ENCODE results near the gene RTN4RL2. TPM values are rescaled to one million over a fixed set of nuclear protein-coding genes. Genes with fewer than 3 reads are reported as not detected.
A peak's percentile ranks its signal among the peaks of the same experiment; 100 is the strongest.

Gene RTN4RL2
- total RNA-seq, 2 experiments from 2014 or later = 0.35 to 0.50 TPM

- H3K4me1 Mint-ChIP-seq = peaks cover 32% of the 10 kb centered on the region
- H3K36me3 Mint-ChIP-seq (ENCODE audit: low read depth) = no peaks in the 10 kb centered on the region
- POLR2A ChIA-PET = interaction anchor here (0.9 to 1.5 kb wide), 3 partner anchors 15 to 72 kb away, joined by 3 to 5 read pairs (median 4); no protein-coding TSS in a partner anchor
- peak overlapping the region; percentile 72 for H3K4me3 Mint-ChIP-seq
- no peaks in the 10 kb centered on the region for H3K9me3 Mint-ChIP-seq
- CTCF ChIA-PET = interaction anchor here (0.7 to 7.7 kb wide), 34 partner anchors 12 to 669 kb away, joined by 3 to 102 read pairs (median 5); partner anchors contain the start of genes SLC43A1, SLC43A3 and TIMM10
- H3K27me3 Mint-ChIP-seq = peaks cover 51% of the 10 kb centered on the region
- no peak for DNase-seq
- H3K27ac Mint-ChIP-seq = no peak overlapping the region
Observed at GRCh38 chr11:57459164-57460021, 935 bp upstream of the RTN4RL2 start.

- no peaks in the 10 kb centered on the region for H3K36me3 Mint-ChIP-seq (ENCODE audit: low read depth)
- CTCF ChIA-PET = interaction anchor here (0.7 to 7.7 kb wide), 9 partner anchors 17 to 183 kb away, joined by 3 to 102 read pairs (median 4); partner anchors contain the start of gene TIMM10
- no peak for DNase-seq
- H3K27me3 Mint-ChIP-seq = peaks cover 50% of the 10 kb centered on the region
- H3K9me3 Mint-ChIP-seq = no peaks in the 10 kb centered on the region
- POLR2A ChIA-PET = interaction anchor here (1.2 to 1.5 kb wide), 2 partner anchors 9 to 70 kb away, joined by 3 read pairs; no protein-coding TSS in a partner anchor
- H3K4me3 Mint-ChIP-seq = no peak overlapping the region
- H3K27ac Mint-ChIP-seq = no peak overlapping the region
- H3K4me1 Mint-ChIP-seq = peaks cover 32% of the 10 kb centered on the region
Observed at GRCh38 chr11:57460758-57461749, 726 bp downstream of the RTN4RL2 start.

- no peak overlapping the region for H3K4me3 Mint-ChIP-seq
- ChIA-PET CTCF (interaction anchor here (0.7 kb wide), 2 partner anchors 11 to 64 kb away, joined by 3 read pairs; no protein-coding TSS in a partner anchor), POLR2A (interaction anchor here (1.5 kb wide), 1 partner anchor 8 kb away, joined by 3 read pairs; no protein-coding TSS in a partner anchor)
- H3K27me3 Mint-ChIP-seq = peaks cover 49% of the 10 kb centered on the region
- no peaks in the 10 kb centered on the region for H3K9me3 Mint-ChIP-seq
- no peaks in the 10 kb centered on the region for H3K36me3 Mint-ChIP-seq (ENCODE audit: low read depth)
- no peak for DNase-seq
- peaks cover 31% of the 10 kb centered on the region for H3K4me1 Mint-ChIP-seq
- H3K27ac Mint-ChIP-seq = no peak overlapping the region
Observed at GRCh38 chr11:57461841-57462489, 1.6 kb downstream of the RTN4RL2 start.

- H3K9me3 Mint-ChIP-seq = no peaks in the 10 kb centered on the region
- H3K4me3 Mint-ChIP-seq = no peak overlapping the region
- H3K36me3 Mint-ChIP-seq (ENCODE audit: low read depth) = no peaks in the 10 kb centered on the region
- DNase-seq = no peak
- ChIA-PET CTCF (no interaction called here), POLR2A (no interaction called here)
- peaks cover 44% of the 10 kb centered on the region for H3K27me3 Mint-ChIP-seq
- peaks cover 26% of the 10 kb centered on the region for H3K4me1 Mint-ChIP-seq
- no peak overlapping the region for H3K27ac Mint-ChIP-seq
Observed at GRCh38 chr11:57462597-57462996, 2.3 kb downstream of the RTN4RL2 start.

GRCh38 chr11:57463671-57464538, 3.6 kb downstream of the RTN4RL2 start:
- Mint-ChIP-seq H3K36me3 (ENCODE audit: low read depth) (no peaks in the 10 kb centered on the region), H3K9me3 (no peaks in the 10 kb centered on the region), H3K4me3 (no peak overlapping the region), H3K27me3 (peaks cover 42% of the 10 kb centered on the region), H3K27ac (no peak overlapping the region), H3K4me1 (peaks cover 17% of the 10 kb centered on the region)
- CTCF ChIA-PET = interaction anchor here (1.0 to 1.4 kb wide), 4 partner anchors 9 to 22 kb away, joined by 3 to 5 read pairs (median 3); no protein-coding TSS in a partner anchor
- no peak for DNase-seq
- POLR2A ChIA-PET = no interaction called here

GRCh38 chr11:57464539-57465181, 4.3 kb downstream of the RTN4RL2 start:
- peaks cover 12% of the 10 kb centered on the region for H3K4me1 Mint-ChIP-seq

GRCh38 chr11:57466680-57467079, 6.4 kb downstream of the RTN4RL2 start:
- H3K27ac Mint-ChIP-seq = no peak overlapping the region
- ChIA-PET POLR2A (interaction anchor here (1.1 kb wide), 1 partner anchor 64 kb away, joined by 3 read pairs; the partner anchor contains the start of gene TIMM10), CTCF (no interaction called here)
- no peaks in the 10 kb centered on the region for H3K4me1 Mint-ChIP-seq
- H3K27me3 Mint-ChIP-seq = peaks cover 25% of the 10 kb centered on the region
- no peak overlapping the region for H3K4me3 Mint-ChIP-seq
- H3K36me3 Mint-ChIP-seq (ENCODE audit: low read depth) = no peaks in the 10 kb centered on the region
- DNase-seq = no peak
- H3K9me3 Mint-ChIP-seq = no peaks in the 10 kb centered on the region

More at GRCh38 chr11:57464539-57465181, 4.3 kb downstream of the RTN4RL2 start:
- Mint-ChIP-seq H3K27ac (no peak overlapping the region), H3K36me3 (ENCODE audit: low read depth) (no peaks in the 10 kb centered on the region), H3K27me3 (peaks cover 38% of the 10 kb centered on the region), H3K9me3 (no peaks in the 10 kb centered on the region), H3K4me3 (no peak overlapping the region)
- DNase-seq = no peak
- ChIA-PET POLR2A (no interaction called here), CTCF (interaction anchor here (1.0 to 1.4 kb wide), 4 partner anchors 9 to 22 kb away, joined by 3 to 5 read pairs (median 3); no protein-coding TSS in a partner anchor)

- POLR2A ChIA-PET = no interaction called here
- no peak overlapping the region for H3K4me3 Mint-ChIP-seq
- DNase-seq = no peak
- H3K4me1 Mint-ChIP-seq = no peaks in the 10 kb centered on the region
- no peak overlapping the region for H3K27ac Mint-ChIP-seq
- CTCF ChIA-PET = no interaction called here
- H3K9me3 Mint-ChIP-seq = no peaks in the 10 kb centered on the region
- H3K36me3 Mint-ChIP-seq (ENCODE audit: low read depth) = no peaks in the 10 kb centered on the region
- H3K27me3 Mint-ChIP-seq = peaks cover 18% of the 10 kb centered on the region
Observed at GRCh38 chr11:57467508-57468157, 7.3 kb downstream of the RTN4RL2 start.

GRCh38 chr11:57468276-57468675, 7.9 kb downstream of the RTN4RL2 start:
- no peak overlapping the region for H3K27ac Mint-ChIP-seq
- H3K4me3 Mint-ChIP-seq = no peak overlapping the region
- no peaks in the 10 kb centered on the region for H3K36me3 Mint-ChIP-seq (ENCODE audit: low read depth)
- no peaks in the 10 kb centered on the region for H3K9me3 Mint-ChIP-seq
- peaks cover 16% of the 10 kb centered on the region for H3K27me3 Mint-ChIP-seq
- peaks cover 3% of the 10 kb centered on the region for H3K4me1 Mint-ChIP-seq
- POLR2A ChIA-PET = no interaction called here
- CTCF ChIA-PET = interaction anchor here (0.8 kb wide), 1 partner anchor 11 kb away, joined by 3 read pairs; no protein-coding TSS in a partner anchor
- no peak for DNase-seq

GRCh38 chr11:57469268-57469667, 8.9 kb downstream of the RTN4RL2 start:
- POLR2A ChIA-PET = interaction anchor here (1.5 kb wide), 1 partner anchor 8 kb away, joined by 3 read pairs; the partner anchor contains the start of gene RTN4RL2

GRCh38 chr11:57471496-57471895, 11.2 kb downstream of the RTN4RL2 start:
- Mint-ChIP-seq H3K27ac (no peak overlapping the region), H3K27me3 (peaks cover 34% of the 10 kb centered on the region), H3K4me1 (peaks cover 29% of the 10 kb centered on the region), H3K36me3 (ENCODE audit: low read depth) (no peaks in the 10 kb centered on the region), H3K9me3 (no peaks in the 10 kb centered on the region), H3K4me3 (no peak overlapping the region)
- ChIA-PET POLR2A (no interaction called here), CTCF (interaction anchor here (3.7 to 3.9 kb wide), 2 partner anchors 13 to 21 kb away, joined by 24 to 32 read pairs; no protein-coding TSS in a partner anchor)
- DNase-seq = no peak

More at GRCh38 chr11:57469268-57469667, 8.9 kb downstream of the RTN4RL2 start:
- Mint-ChIP-seq H3K36me3 (ENCODE audit: low read depth) (no peaks in the 10 kb centered on the region), H3K4me1 (peaks cover 11% of the 10 kb centered on the region), H3K4me3 (no peak overlapping the region), H3K27me3 (peaks cover 18% of the 10 kb centered on the region), H3K9me3 (no peaks in the 10 kb centered on the region), H3K27ac (no peak overlapping the region)
- DNase-seq = no peak
- CTCF ChIA-PET = interaction anchor here (0.8 kb wide), 1 partner anchor 12 kb away, joined by 3 read pairs; no protein-coding TSS in a partner anchor

All from activated CD4-positive, alpha-beta memory T cell treated with anti-CD3 and anti-CD28 coated beads, Interleukin-2, amount 10 ng/mL, durations not matched to agents 7 days and 5 days (primary cell).